HL-60 (cell line): ENCODE results near the gene TTLL1.

Experiments
- DNase-seq, 2 experiments: peaks; one replicate each; pipeline ENCODE4 v3.0.0-alpha.2; 2010 to 2020; ENCODE audit warnings: low read depth in 1 of 2, low spot score in 1 of 2
- H3K27ac ChIP-seq: fragments of 250-450 bp; sonication (Bioruptor Pico); replicated peaks from 2 replicates; pipeline ENCODE4 v1.5.1; 2020; ENCODE audit warnings: mild to moderate bottlenecking, moderate library complexity
- H3K27me3 ChIP-seq: fragments of 250-450 bp; sonication (Bioruptor Pico); 2 replicates; pipeline ENCODE4 v1.5.1; 2021; ENCODE audit warnings: mild to moderate bottlenecking, moderate library complexity; ENCODE audit not compliant: insufficient read depth, poor library complexity, severe bottlenecking
- H3K4me3 ChIP-seq: replicated peaks from 2 replicates; pipeline ENCODE4 v1.5.1; 2011; ENCODE audit warnings: mild to moderate bottlenecking, control low read depth, low read length; ENCODE audit not compliant: insufficient read depth
- GABPA ChIP-seq: IDR thresholded peaks from 2 replicates; pipeline ENCODE4 v1.6.1; 2012; ENCODE audit warnings: low read depth
- POLR2AphosphoS5 ChIP-seq: IDR thresholded peaks from 2 replicates; pipeline ENCODE4 v1.6.1; 2012; ENCODE audit warnings: low read depth
- SPI1 ChIP-seq: IDR thresholded peaks from 2 replicates; pipeline ENCODE4 v1.6.1; 2012; ENCODE audit warnings: low read depth, mild to moderate bottlenecking, borderline replicate concordance
- TF ChIP-seq, protein P1 (sequence below): IDR thresholded peaks from one replicate; pipeline ENCODE4 v1.5.1; 2011; ENCODE audit warnings: low read length, control low read depth, inconsistent platforms; ENCODE audit not compliant: insufficient read depth
- TF ChIP-seq, protein P2 (sequence below): IDR thresholded peaks from 2 replicates; pipeline ENCODE4 v1.6.1; 2012; ENCODE audit warnings: low read depth; ENCODE audit not compliant: insufficient replicate concordance

Gene TTLL1

DNA sequence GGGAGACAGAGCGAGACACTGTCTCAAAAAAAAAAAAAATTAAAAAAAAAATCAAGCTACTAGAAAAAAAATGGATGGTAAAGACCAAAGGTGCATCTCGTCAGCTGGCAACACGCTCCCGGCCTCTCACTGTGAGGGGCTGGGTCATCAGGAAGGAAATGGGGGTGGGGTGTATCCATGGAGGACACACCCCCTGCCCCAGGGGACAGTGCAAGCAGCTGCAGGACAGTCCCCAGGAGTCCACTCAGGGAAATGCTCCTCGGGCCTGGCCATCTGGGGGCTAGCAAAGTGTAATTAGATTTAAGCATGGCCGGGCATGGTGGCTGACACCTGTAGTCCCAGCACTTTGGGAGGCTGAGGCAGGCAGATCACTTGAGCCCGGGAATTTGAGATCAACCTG is 23.1 kb downstream of the TTLL1 start:
- TF ChIP-seq, protein P1, sequence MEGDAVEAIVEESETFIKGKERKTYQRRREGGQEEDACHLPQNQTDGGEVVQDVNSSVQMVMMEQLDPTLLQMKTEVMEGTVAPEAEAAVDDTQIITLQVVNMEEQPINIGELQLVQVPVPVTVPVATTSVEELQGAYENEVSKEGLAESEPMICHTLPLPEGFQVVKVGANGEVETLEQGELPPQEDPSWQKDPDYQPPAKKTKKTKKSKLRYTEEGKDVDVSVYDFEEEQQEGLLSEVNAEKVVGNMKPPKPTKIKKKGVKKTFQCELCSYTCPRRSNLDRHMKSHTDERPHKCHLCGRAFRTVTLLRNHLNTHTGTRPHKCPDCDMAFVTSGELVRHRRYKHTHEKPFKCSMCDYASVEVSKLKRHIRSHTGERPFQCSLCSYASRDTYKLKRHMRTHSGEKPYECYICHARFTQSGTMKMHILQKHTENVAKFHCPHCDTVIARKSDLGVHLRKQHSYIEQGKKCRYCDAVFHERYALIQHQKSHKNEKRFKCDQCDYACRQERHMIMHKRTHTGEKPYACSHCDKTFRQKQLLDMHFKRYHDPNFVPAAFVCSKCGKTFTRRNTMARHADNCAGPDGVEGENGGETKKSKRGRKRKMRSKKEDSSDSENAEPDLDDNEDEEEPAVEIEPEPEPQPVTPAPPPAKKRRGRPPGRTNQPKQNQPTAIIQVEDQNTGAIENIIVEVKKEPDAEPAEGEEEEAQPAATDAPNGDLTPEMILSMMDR: no peak
- TF ChIP-seq GABPA (no peak), POLR2AphosphoS5 (no peak), SPI1 (no peak)
- TF ChIP-seq, protein P2, sequence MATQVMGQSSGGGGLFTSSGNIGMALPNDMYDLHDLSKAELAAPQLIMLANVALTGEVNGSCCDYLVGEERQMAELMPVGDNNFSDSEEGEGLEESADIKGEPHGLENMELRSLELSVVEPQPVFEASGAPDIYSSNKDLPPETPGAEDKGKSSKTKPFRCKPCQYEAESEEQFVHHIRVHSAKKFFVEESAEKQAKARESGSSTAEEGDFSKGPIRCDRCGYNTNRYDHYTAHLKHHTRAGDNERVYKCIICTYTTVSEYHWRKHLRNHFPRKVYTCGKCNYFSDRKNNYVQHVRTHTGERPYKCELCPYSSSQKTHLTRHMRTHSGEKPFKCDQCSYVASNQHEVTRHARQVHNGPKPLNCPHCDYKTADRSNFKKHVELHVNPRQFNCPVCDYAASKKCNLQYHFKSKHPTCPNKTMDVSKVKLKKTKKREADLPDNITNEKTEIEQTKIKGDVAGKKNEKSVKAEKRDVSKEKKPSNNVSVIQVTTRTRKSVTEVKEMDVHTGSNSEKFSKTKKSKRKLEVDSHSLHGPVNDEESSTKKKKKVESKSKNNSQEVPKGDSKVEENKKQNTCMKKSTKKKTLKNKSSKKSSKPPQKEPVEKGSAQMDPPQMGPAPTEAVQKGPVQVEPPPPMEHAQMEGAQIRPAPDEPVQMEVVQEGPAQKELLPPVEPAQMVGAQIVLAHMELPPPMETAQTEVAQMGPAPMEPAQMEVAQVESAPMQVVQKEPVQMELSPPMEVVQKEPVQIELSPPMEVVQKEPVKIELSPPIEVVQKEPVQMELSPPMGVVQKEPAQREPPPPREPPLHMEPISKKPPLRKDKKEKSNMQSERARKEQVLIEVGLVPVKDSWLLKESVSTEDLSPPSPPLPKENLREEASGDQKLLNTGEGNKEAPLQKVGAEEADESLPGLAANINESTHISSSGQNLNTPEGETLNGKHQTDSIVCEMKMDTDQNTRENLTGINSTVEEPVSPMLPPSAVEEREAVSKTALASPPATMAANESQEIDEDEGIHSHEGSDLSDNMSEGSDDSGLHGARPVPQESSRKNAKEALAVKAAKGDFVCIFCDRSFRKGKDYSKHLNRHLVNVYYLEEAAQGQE: no peak
- Histone ChIP-seq H3K27ac (no peak overlapping the region), H3K27me3 (no peaks in the 10 kb centered on the region), H3K4me3 (no peak overlapping the region)
- no peak for DNase-seq

DNA sequence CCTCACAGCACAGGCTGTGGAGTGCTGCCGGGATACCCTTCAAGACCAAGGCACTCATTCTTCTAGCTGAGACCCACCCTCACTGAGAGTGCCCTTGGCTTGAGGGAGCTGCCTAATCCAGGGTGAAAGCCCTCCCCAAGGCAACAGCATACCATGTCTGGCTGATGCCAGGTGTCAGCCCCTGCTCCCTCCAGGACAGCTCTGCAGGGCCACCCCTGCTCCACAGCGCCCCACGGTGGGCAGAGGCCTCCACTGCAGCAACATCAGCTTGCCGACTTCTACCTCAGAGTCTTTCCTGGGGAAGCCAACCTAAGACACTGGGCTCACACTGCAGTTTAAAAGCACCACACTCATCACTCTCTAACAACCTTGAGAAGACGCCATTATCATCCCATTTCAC is 29.0 kb downstream of the TTLL1 start:
- Histone ChIP-seq H3K4me3 (no peak overlapping the region), H3K27me3 (no peaks in the 10 kb centered on the region), H3K27ac (no peak overlapping the region)
- peak; percentile 18 to 39 for DNase-seq
- TF ChIP-seq, protein P2: no peak
- no peak for TF ChIP-seq SPI1
- TF ChIP-seq, protein P1: peak; percentile 37

DNA sequence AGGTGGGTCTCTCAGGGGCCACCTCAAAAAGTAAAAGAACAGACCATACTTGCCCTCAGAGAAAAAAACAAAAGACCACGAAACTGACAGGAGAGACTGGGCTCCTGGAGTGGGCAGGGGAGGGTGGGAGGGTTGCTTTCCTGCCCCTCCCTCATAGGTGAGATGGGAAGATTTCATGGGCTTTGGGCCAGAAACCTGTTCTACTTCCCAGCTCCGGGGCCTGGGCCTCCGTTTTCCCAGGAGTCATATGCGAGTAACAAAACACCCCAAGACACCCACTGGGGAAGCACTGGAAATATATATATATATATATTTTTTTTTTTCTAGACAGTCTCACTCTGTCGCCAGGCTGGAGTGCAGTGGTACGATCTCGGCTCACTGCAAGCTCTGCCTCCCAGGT is 31.6 kb downstream of the TTLL1 start:
- TF ChIP-seq POLR2AphosphoS5: no peak
- TF ChIP-seq, protein P1: no peak
- no peak for TF ChIP-seq SPI1
- TF ChIP-seq, protein P2: no peak
- TF ChIP-seq GABPA: no peak
- DNase-seq: no peak
- Histone ChIP-seq H3K27ac (no peak overlapping the region), H3K27me3 (no peaks in the 10 kb centered on the region), H3K4me3 (no peak overlapping the region)
